Measurements from ENCODE around the gene NAIF1. TPM values are rescaled to one million over a fixed set of nuclear protein-coding genes. Genes with fewer than 3 reads are reported as not detected.

NAIF1 gene
- total and polyA plus RNA-seq, 10 of the 15 experiments (the other 5 are each of a cell fraction or from before 2014, with no cell fraction given): 2.4 to 14.2 (median 7.1) TPM

GRCh38 chr9:128045831-128046230 is 21.3 kb downstream of the NAIF1 start:
- no peak for TF ChIP-seq CHD1 (IDR thresholded peaks at IDR 0.05; ENCODE audit: low read depth, low read length)
- no peak for TF ChIP-seq KAT2A (conservative IDR thresholded peaks at IDR 0.05; ENCODE audit: control insufficient read depth, low read depth, low read length)
- no peak for TF ChIP-seq BHLHE40 (IDR thresholded peaks at IDR 0.05; ENCODE audit: borderline replicate concordance in 1 of 2, low read depth in 2 of 2, low read length in 1 of 2)
- no peak for TF ChIP-seq ETV6 (conservative IDR thresholded peaks at IDR 0.05 in 1 of 2, IDR thresholded peaks at IDR 0.05 in 1 of 2; ENCODE audit: borderline replicate concordance in 1 of 2, low read depth in 1 of 2)
- no peak for TF ChIP-seq ZNF24 (IDR thresholded peaks at IDR 0.05)
- no peak for TF ChIP-seq RFX5 (IDR thresholded peaks at IDR 0.05; ENCODE audit: low read depth, low read length)
- TF ChIP-seq FOS (IDR thresholded peaks at IDR 0.05; ENCODE audit: borderline replicate concordance, extremely low read depth, insufficient read length): no peak
- no peak for TF ChIP-seq PAX8 (IDR thresholded peaks at IDR 0.05)
- TF ChIP-seq BMI1 (IDR thresholded peaks at IDR 0.05; ENCODE audit: borderline replicate concordance): no peak
- no peak for TF ChIP-seq SMAD5 (IDR thresholded peaks at IDR 0.05; ENCODE audit: low read depth)
- no peak for TF ChIP-seq SUPT20H (IDR thresholded peaks at IDR 0.05; ENCODE audit: borderline replicate concordance, control insufficient read depth, low read depth, low read length)
- no peak for TF ChIP-seq NFIC (IDR thresholded peaks at IDR 0.05; ENCODE audit: low read depth, low read length)
- TF ChIP-seq, protein P1, sequence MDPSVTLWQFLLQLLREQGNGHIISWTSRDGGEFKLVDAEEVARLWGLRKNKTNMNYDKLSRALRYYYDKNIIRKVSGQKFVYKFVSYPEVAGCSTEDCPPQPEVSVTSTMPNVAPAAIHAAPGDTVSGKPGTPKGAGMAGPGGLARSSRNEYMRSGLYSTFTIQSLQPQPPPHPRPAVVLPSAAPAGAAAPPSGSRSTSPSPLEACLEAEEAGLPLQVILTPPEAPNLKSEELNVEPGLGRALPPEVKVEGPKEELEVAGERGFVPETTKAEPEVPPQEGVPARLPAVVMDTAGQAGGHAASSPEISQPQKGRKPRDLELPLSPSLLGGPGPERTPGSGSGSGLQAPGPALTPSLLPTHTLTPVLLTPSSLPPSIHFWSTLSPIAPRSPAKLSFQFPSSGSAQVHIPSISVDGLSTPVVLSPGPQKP (IDR thresholded peaks at IDR 0.05; ENCODE audit: low read depth, low read length): no peak
- TF ChIP-seq CEBPZ (IDR thresholded peaks at IDR 0.05; ENCODE audit: low read depth, low read length): no peak
- TF ChIP-seq BCL11A (IDR thresholded peaks at IDR 0.05; ENCODE audit: low read depth, low read length): no peak
- TF ChIP-seq MXI1 (IDR thresholded peaks at IDR 0.05; ENCODE audit: low read depth, low read length): no peak
- Histone ChIP-seq H3K4me1 (ENCODE audit: control insufficient read depth, insufficient read depth, low read length) (no peaks in the 10 kb centered on the region), H3K4me3 (no peak overlapping the region), H3K9me3 (replicated peaks; ENCODE audit: control insufficient read depth, insufficient read depth, low read length) (no peaks in the 10 kb centered on the region), H3K27me3 (replicated peaks in 1 of 2; ENCODE audit: control insufficient read depth in 2 of 2, insufficient read depth in 2 of 2, low read length in 1 of 2) (no peaks in the 10 kb centered on the region; a peak in 2 of 4 replicates), H2AFZ (ENCODE audit: control insufficient read depth, low read depth, low read length) (no peak overlapping the region), H3K27ac (ENCODE audit: control insufficient read depth, insufficient read depth) (no peak overlapping the region), H3K36me3 (ENCODE audit: control insufficient read depth in 2 of 2, insufficient read depth in 2 of 2, low read length in 1 of 2) (no peaks in the 10 kb centered on the region), H3K9ac (ENCODE audit: control insufficient read depth, insufficient read depth, low read length) (no peak overlapping the region), H3K4me2 (ENCODE audit: control insufficient read depth, insufficient read depth) (no peak overlapping the region), H4K20me1 (ENCODE audit: control insufficient read depth, insufficient read depth) (no peaks in the 10 kb centered on the region), H3K79me2 (ENCODE audit: control insufficient read depth, insufficient read depth, low read length) (no peaks in the 10 kb centered on the region)
- no TSS peak for BruUV-seq (replicated peaks)
- intact Hi-C loops (cut with micrococcal nuclease; ENCODE audit: unreplicated experiment): no loop called here
- WGBS (ENCODE audit: insufficient coverage, insufficient replicate concordance, low lambda C conversion rate, missing lambda C conversion rate): 38% methylated on average over 1 of the region's 1 CpG
- no peak for DNase-seq (ENCODE audit: low read depth, low spot score)
- FAIRE-seq: no peak
- RAD21 ChIA-PET (ENCODE audit: unreplicated experiment): no interaction called here
- CTCF ChIA-PET: interaction anchor here (0.7 to 4.5 kb wide), 6 partner anchors 10 to 91 kb away, joined by 3 to 23 read pairs (median 4); no protein-coding TSS in a partner anchor
- POLR2A ChIA-PET: interaction anchor here (0.6 to 1.1 kb wide), 5 partner anchors 12 to 325 kb away, joined by 3 to 6 read pairs (median 4); partner anchors contain the start of genes NAIF1, SLC25A25 and URM1
- ATAC-seq: no peak
- in situ Hi-C loops (cut with MboI): no loop called here
- SMC1A ChIA-PET (ENCODE audit: uncharacterized antibody, unreplicated experiment): interaction anchor here (1.9 to 2.7 kb wide), 2 partner anchors 11 to 27 kb away, joined by 7 to 9 read pairs; no protein-coding TSS in a partner anchor
